ENCODE measurements around the gene MRPL33.

Gene MRPL33

DNA sequence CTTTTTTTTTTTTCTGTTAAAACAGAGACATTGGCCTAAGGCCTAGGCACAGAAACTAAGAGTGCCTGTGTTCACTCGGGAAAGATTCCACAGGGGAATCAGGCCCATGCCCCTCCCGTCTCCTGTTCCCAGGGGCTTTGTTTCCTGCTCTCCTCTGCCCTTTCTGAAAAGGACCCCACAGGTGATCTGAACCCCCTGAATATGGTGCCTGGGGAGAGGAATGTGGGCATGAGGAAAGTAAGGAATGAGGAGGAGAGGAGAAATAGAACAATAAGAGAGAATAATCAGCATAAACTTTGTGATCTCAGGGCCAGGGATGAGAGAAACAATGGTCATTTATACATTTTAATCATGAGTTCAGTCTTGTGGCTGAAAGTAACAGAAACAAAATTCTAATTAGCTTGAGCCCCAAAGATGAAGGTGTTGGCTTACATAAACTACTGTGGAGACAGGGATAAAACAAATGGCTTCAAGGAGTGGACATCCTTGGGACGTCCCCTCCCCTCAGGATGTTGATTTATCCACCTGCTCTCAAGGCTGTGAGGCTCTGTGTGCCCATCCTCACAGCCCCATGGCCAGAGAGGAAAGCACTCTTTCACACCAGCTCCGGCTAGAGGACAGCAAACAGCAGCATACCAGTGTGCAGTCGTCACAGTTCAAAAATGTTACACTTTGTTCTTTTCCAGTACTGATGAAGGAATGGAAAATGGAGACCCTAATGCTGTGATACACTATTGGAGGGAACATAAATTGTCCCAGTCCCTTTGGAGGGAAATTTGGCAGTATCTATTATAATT, 46.4 kb upstream of the MRPL33 start:
- TF ChIP-seq EP300 (IDR thresholded peaks at IDR 0.05; ENCODE audit: borderline replicate concordance) (no peak), REST (IDR thresholded peaks at IDR 0.05; ENCODE audit: low read depth) (no peak), TAF1 (IDR thresholded peaks at IDR 0.05; ENCODE audit: low read depth) (no peak), ZBTB7A (IDR thresholded peaks at IDR 0.05; ENCODE audit: low read depth) (no peak), TCF12 (IDR thresholded peaks at IDR 0.05; ENCODE audit: low read depth) (no peak), USF1 (IDR thresholded peaks at IDR 0.05) (no peak), NFIC (IDR thresholded peaks at IDR 0.05) (no peak), EGR1 (IDR thresholded peaks at IDR 0.05) (no peak), TEAD4 (IDR thresholded peaks at IDR 0.05) (no peak), RAD21 (IDR thresholded peaks at IDR 0.05; ENCODE audit: low read depth) (no peak), CEBPB (IDR thresholded peaks at IDR 0.05) (no peak), FOXM1 (IDR thresholded peaks at IDR 0.05; ENCODE audit: borderline replicate concordance, low read depth) (no peak), YY1 (IDR thresholded peaks at IDR 0.05; ENCODE audit: low read depth) (no peak), CREB1 (IDR thresholded peaks at IDR 0.05; ENCODE audit: low read depth) (no peak)
- TF ChIP-seq, protein P1, sequence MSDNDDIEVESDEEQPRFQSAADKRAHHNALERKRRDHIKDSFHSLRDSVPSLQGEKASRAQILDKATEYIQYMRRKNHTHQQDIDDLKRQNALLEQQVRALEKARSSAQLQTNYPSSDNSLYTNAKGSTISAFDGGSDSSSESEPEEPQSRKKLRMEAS (IDR thresholded peaks at IDR 0.05): no peak

DNA sequence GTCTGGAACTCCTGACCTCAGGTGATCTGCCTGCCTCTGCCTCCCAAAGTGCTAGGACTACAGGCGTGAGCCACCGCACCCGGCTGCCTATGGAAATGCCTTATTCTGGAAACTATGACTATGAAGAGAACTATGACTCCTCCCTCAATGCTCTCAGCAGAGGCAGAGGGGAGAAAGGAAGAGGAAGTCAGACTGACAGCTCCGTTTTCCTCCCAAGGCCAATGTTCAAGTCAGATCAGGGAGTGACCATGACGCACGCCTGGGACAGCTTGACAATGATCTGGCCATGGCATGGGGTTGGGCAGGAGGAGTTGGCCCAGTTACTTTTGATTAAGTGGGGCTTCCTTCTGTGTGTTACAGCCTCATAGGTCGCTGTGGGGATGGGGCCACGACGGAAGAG, 44.3 kb upstream of the MRPL33 start:
- TF ChIP-seq RAD21 (IDR thresholded peaks at IDR 0.05; ENCODE audit: low read depth) (no peak), TAF1 (IDR thresholded peaks at IDR 0.05; ENCODE audit: low read depth) (no peak), TCF12 (IDR thresholded peaks at IDR 0.05; ENCODE audit: low read depth) (no peak), EGR1 (IDR thresholded peaks at IDR 0.05) (no peak), REST (IDR thresholded peaks at IDR 0.05; ENCODE audit: low read depth) (no peak), ZBTB7A (IDR thresholded peaks at IDR 0.05; ENCODE audit: low read depth) (no peak), FOXM1 (IDR thresholded peaks at IDR 0.05; ENCODE audit: borderline replicate concordance, low read depth) (no peak), CEBPB (IDR thresholded peaks at IDR 0.05) (no peak), USF1 (IDR thresholded peaks at IDR 0.05) (no peak), CREB1 (IDR thresholded peaks at IDR 0.05; ENCODE audit: low read depth) (no peak), YY1 (IDR thresholded peaks at IDR 0.05; ENCODE audit: low read depth) (no peak), EP300 (IDR thresholded peaks at IDR 0.05; ENCODE audit: borderline replicate concordance) (no peak), TEAD4 (IDR thresholded peaks at IDR 0.05) (no peak)
- TF ChIP-seq, protein P1 (IDR thresholded peaks at IDR 0.05): no peak

DNA sequence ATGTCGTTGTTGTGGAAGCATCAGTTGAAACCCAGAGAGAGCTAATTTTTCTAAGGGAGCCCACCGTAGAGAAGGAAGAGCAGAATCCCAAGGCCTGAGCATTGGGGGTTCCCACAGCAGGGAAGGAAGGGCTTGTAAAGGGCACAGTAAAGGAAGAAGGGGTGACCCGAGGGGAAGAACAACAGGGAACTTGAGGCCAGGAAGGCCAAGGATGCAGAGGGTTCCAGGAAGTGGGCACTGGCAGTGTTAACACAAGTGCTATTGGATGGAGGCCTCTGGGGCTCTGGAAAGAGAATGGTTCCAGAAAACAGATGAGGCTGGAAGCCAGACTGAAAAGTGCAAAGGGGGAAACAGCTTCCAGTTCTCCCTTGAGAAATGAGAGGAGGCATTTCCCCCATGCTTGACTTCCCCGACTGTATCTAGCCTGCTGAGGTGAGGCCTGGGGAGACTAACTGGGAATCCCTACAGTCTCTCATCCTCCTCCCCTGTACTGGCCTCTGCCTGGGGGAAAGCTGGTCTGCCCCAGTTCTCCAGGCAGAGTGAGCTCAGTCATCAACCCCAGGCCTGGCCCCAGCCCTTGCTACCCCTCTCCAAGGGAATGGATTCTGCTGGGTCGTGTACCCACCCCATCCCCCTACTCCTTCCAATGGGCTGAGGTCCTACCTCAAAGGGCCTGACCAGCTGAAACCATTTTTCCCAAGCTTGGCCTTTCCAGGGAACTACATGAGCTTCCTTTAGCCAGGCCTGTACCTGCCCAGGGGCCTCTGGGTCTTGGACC, 43.2 kb upstream of the MRPL33 start:
- TF ChIP-seq YY1 (IDR thresholded peaks at IDR 0.05; ENCODE audit: low read depth): no peak
- no peak for TF ChIP-seq CEBPB (IDR thresholded peaks at IDR 0.05)
- no peak for TF ChIP-seq CREB1 (IDR thresholded peaks at IDR 0.05; ENCODE audit: low read depth)
- no peak for TF ChIP-seq TAF1 (IDR thresholded peaks at IDR 0.05; ENCODE audit: low read depth)
- TF ChIP-seq, protein P1 (IDR thresholded peaks at IDR 0.05): no peak
- no peak for TF ChIP-seq TEAD4 (IDR thresholded peaks at IDR 0.05)
- no peak for TF ChIP-seq FOXM1 (IDR thresholded peaks at IDR 0.05; ENCODE audit: borderline replicate concordance, low read depth)
- no peak for TF ChIP-seq TCF12 (IDR thresholded peaks at IDR 0.05; ENCODE audit: low read depth)
- no peak for TF ChIP-seq USF1 (IDR thresholded peaks at IDR 0.05)
- TF ChIP-seq EP300 (IDR thresholded peaks at IDR 0.05; ENCODE audit: borderline replicate concordance): no peak
- TF ChIP-seq EGR1 (IDR thresholded peaks at IDR 0.05): no peak
- TF ChIP-seq NFIC (IDR thresholded peaks at IDR 0.05): no peak
- TF ChIP-seq RAD21 (IDR thresholded peaks at IDR 0.05; ENCODE audit: low read depth): no peak
- TF ChIP-seq ZBTB7A (IDR thresholded peaks at IDR 0.05; ENCODE audit: low read depth): no peak
- TF ChIP-seq REST (IDR thresholded peaks at IDR 0.05; ENCODE audit: low read depth): no peak

Measured in Ishikawa (cell line).